ENCODE data around the gene MAGEA8.

DNA sequence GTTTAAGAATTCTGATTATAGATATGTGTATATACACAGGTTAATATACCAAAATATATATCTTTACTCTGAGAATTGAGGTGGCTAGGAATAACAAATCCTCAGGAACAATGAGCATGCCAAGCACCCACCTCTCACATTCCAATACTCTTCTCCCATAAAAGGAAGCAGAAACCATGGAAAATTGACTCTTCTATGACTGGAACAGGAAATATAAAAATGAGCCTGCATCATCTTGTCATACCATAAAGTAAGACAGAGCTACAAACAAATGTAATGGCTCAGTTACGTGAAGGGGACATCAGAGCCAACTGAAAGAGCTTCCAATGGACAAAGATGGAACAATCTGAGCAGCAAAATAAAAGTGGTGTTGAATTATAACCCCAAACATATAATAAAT, 3.8 kb upstream of the MAGEA8 start:
- TF ChIP-seq, protein P1, sequence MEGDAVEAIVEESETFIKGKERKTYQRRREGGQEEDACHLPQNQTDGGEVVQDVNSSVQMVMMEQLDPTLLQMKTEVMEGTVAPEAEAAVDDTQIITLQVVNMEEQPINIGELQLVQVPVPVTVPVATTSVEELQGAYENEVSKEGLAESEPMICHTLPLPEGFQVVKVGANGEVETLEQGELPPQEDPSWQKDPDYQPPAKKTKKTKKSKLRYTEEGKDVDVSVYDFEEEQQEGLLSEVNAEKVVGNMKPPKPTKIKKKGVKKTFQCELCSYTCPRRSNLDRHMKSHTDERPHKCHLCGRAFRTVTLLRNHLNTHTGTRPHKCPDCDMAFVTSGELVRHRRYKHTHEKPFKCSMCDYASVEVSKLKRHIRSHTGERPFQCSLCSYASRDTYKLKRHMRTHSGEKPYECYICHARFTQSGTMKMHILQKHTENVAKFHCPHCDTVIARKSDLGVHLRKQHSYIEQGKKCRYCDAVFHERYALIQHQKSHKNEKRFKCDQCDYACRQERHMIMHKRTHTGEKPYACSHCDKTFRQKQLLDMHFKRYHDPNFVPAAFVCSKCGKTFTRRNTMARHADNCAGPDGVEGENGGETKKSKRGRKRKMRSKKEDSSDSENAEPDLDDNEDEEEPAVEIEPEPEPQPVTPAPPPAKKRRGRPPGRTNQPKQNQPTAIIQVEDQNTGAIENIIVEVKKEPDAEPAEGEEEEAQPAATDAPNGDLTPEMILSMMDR (IDR thresholded peaks at IDR 0.05) = no peak
- TF ChIP-seq POLR2A (IDR thresholded peaks at IDR 0.05) = no peak

Measured in body of pancreas (tissue), 4 donors.